ENCODE data around the gene TCF3. TPM values are rescaled to one million over a fixed set of nuclear protein-coding genes. Genes with fewer than 3 reads are reported as not detected.

TCF3 gene
- total and polyA plus RNA-seq, 4 donors, result 5.2 to 119 (median 12.8) TPM

GRCh38 chr19:1674293-1674679 lies 21.9 kb upstream of the TCF3 start:
- H3K9me3 ChIP-seq (ENCODE audit: control insufficient read depth in 4 of 4, low read length in 3 of 4), result no peaks in the 10 kb centered on the region
- TF ChIP-seq CTCF (IDR thresholded peaks at IDR 0.05; ENCODE audit: low read depth, low read length, missing input control) (no peak), RXRA (IDR thresholded peaks at IDR 0.05) (no peak), YY1 (IDR thresholded peaks at IDR 0.05) (no peak), HNF4G (IDR thresholded peaks at IDR 0.05) (no peak), ZBTB33 (IDR thresholded peaks at IDR 0.05) (no peak), NR2F2 (IDR thresholded peaks at IDR 0.05) (no peak), MAX (IDR thresholded peaks at IDR 0.05) (no peak), FOXA1 (IDR thresholded peaks at IDR 0.05) (no peak), JUND (IDR thresholded peaks at IDR 0.05) (no peak), FOXA2 (IDR thresholded peaks at IDR 0.05) (no peak)
- no peak for DNase-seq (ENCODE audit: low spot score)
- peaks cover 0 to 6% (median 2%) of the 10 kb centered on the region in 4 donors for H3K27me3 ChIP-seq (ENCODE audit: control insufficient read depth in 4 of 4, insufficient read depth in 4 of 4, low read length in 3 of 4)
- 23% methylated on average over 8 of the region's 8 CpGs for WGBS
- H3K27ac ChIP-seq (ENCODE audit: low read depth in 1 of 2, low read length in 2 of 2), result no peak overlapping the region
- no peaks in the 10 kb centered on the region for H3K36me3 ChIP-seq (ENCODE audit: control insufficient read depth in 4 of 4, insufficient read depth in 3 of 4, low read depth in 1 of 4, low read length in 3 of 4)
- peaks cover 4 to 12% (median 10%) of the 10 kb centered on the region in 4 donors for H3K4me1 ChIP-seq (ENCODE audit: control insufficient read depth in 4 of 4, insufficient read depth in 4 of 4, low read length in 3 of 4)
- no peak overlapping the region for H3K4me3 ChIP-seq (ENCODE audit: low read depth in 1 of 3, low read length in 3 of 3)
- no peak overlapping the region for H3K9ac ChIP-seq (ENCODE audit: low read depth in 1 of 2, low read length in 2 of 2)

GRCh38 chr19:1673645-1674292 lies 21.4 kb upstream of the TCF3 start:
- Histone ChIP-seq H3K9ac (ENCODE audit: low read depth in 1 of 2, low read length in 2 of 2) (no peak overlapping the region), H3K27ac (ENCODE audit: low read depth in 1 of 2, low read length in 2 of 2) (no peak overlapping the region), H3K4me1 (ENCODE audit: control insufficient read depth in 4 of 4, insufficient read depth in 4 of 4, low read length in 3 of 4) (peaks cover 4 to 12% (median 10%) of the 10 kb centered on the region in 4 donors), H3K4me3 (ENCODE audit: low read depth in 1 of 3, low read length in 3 of 3) (no peak overlapping the region), H3K9me3 (ENCODE audit: control insufficient read depth in 4 of 4, low read length in 3 of 4) (no peaks in the 10 kb centered on the region), H3K27me3 (ENCODE audit: control insufficient read depth in 4 of 4, insufficient read depth in 4 of 4, low read length in 3 of 4) (peaks cover 2 to 6% (median 3%) of the 10 kb centered on the region in 4 donors), H3K36me3 (ENCODE audit: control insufficient read depth in 4 of 4, insufficient read depth in 3 of 4, low read depth in 1 of 4, low read length in 3 of 4) (no peaks in the 10 kb centered on the region)
- TF ChIP-seq JUND (IDR thresholded peaks at IDR 0.05) (no peak), MAX (IDR thresholded peaks at IDR 0.05) (no peak), REST (IDR thresholded peaks at IDR 0.05) (no peak), ATF3 (IDR thresholded peaks at IDR 0.05) (no peak), FOXA1 (IDR thresholded peaks at IDR 0.05) (no peak), CTCF (IDR thresholded peaks at IDR 0.05; ENCODE audit: low read depth, low read length, missing input control) (no peak), TAF1 (conservative IDR thresholded peaks at IDR 0.05) (no peak), SP1 (IDR thresholded peaks at IDR 0.05) (no peak), YY1 (IDR thresholded peaks at IDR 0.05) (no peak), FOXA2 (IDR thresholded peaks at IDR 0.05) (no peak), RXRA (IDR thresholded peaks at IDR 0.05) (no peak), ZBTB33 (IDR thresholded peaks at IDR 0.05) (no peak)
- WGBS, result 63% methylated on average over 16 of the region's 16 CpGs
- no peak for DNase-seq (ENCODE audit: low spot score)
